ENCODE data around the gene CHCHD5.
A peak's percentile ranks its signal among the peaks of the same experiment; 100 is the strongest.

CHCHD5 gene

DNA sequence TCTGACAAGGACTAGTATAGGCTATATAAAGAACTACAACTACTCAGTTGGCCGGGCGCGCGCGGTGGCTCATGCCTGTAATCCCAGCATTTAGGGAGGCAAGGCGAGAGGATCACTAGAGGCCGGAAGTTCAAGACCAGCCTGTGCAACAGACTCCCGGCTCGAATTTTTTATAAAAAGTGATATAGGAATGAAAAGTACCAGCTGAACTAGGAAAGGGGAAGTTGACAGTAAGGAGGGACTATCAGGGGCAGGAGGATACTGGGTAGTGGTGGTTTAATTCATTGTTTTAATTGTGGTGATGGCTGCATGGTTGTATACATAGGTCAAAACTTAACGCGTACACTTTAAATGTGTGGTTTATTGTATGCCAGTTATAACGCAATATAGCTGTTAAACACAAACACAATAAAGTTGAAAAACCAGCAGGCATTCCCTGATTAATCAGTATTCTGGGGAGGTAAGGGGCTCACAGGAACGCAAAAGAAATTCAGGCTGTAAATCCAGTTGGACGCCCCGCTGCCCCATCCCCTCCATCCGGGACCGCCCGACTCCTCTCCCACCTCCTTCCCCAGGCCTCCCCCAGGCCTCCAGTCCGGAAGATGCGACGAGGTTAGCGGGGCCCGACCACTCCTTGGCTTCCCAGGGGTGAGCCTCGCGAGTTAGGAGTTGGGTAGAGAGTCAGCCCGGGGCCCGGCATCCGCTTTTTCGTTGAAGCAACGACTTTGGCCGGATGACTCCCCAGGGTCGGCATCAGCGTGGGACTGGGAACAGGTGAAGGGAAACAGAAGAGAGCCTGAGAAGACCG is 42.9 kb upstream of the CHCHD5 start:
- Histone ChIP-seq H3K27ac (peak overlapping the region; percentile 72), H3K9ac (peak overlapping the region; percentile 84), H3K4me2 (peak overlapping the region; percentile 42), H3K36me3 (ENCODE audit: insufficient read depth) (no peaks in the 10 kb centered on the region), H4K20me1 (ENCODE audit: insufficient read depth) (0 out of 2 replicates have a peak, but pooled peaks cover 6% of the 10 kb centered on the region), H3K4me1 (ENCODE audit: low read depth, poor library complexity, severe bottlenecking) (peaks cover 19% of the 10 kb centered on the region), H2AFZ (ENCODE audit: low read depth) (peak overlapping the region; percentile 69), H3K79me2 (ENCODE audit: insufficient read depth, low read depth) (peaks cover 37% of the 10 kb centered on the region), H3K27me3 (ENCODE audit: insufficient read depth, low read depth) (no peaks in the 10 kb centered on the region), H3K4me3 (IDR thresholded peaks at IDR 0.05; ENCODE audit: insufficient read depth, low read depth, low read length) (no peak overlapping the region)
- TF ChIP-seq, protein P1, sequence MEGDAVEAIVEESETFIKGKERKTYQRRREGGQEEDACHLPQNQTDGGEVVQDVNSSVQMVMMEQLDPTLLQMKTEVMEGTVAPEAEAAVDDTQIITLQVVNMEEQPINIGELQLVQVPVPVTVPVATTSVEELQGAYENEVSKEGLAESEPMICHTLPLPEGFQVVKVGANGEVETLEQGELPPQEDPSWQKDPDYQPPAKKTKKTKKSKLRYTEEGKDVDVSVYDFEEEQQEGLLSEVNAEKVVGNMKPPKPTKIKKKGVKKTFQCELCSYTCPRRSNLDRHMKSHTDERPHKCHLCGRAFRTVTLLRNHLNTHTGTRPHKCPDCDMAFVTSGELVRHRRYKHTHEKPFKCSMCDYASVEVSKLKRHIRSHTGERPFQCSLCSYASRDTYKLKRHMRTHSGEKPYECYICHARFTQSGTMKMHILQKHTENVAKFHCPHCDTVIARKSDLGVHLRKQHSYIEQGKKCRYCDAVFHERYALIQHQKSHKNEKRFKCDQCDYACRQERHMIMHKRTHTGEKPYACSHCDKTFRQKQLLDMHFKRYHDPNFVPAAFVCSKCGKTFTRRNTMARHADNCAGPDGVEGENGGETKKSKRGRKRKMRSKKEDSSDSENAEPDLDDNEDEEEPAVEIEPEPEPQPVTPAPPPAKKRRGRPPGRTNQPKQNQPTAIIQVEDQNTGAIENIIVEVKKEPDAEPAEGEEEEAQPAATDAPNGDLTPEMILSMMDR (conservative IDR thresholded peaks at IDR 0.05; ENCODE audit: low read depth, low read length), result no peak

DNA sequence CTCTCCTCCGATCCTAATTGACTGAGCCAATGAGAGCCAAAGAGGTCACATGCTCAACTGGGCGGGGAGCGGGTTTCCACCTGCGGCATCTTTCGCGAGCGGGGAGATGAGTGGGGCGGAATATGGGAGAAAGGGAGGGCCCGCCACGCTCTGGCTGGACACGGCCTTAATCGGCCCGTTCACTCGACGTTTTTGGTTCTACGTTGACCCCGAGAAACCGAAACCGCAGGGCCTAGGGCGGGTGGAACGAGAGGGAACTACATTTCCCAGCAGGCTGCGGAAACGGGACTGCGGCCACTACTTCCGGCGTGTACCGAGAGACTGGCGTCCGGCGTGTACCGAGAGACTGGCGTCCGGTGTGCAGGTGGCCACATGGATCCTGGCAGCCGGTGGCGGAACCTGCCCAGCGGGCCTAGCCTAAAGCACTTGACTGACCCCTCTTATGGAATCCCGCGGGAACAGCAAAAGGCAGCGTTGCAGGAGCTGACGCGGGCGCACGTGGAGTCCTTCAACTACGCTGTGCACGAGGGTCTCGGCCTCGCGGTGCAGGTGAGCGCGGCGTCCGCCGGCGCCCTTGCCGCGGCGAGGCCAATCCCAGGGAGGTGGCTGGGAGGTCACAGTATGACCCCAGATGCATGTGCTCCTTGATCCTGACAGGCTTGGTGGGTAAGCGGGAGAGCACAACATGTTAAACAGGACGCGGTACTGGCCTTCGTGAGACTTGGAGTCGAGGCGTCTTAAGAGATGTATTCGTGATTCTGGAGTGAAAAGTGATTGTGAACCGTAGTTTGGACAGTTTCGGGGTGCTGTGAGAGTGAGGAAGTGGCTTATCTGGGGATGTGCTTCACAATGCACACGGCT is 42.1 kb upstream of the CHCHD5 start, which contains the start of gene POLR1B:
Gene POLR1B, plus strand, starts transcription at position 343 of the 861 bp plus-strand sequence. Its CDS starts 30 bp downstream, at position 373.
- peak within 1 kb of the TSS; percentile 42 for H3K4me2 ChIP-seq
- peaks cover 43% of the 10 kb centered on the region for H3K79me2 ChIP-seq (ENCODE audit: insufficient read depth, low read depth)
- H3K27ac ChIP-seq, result peak within 1 kb of the TSS; percentile 72
- H3K27me3 ChIP-seq (ENCODE audit: insufficient read depth, low read depth), result no peaks in the 10 kb centered on the region
- H3K4me1 ChIP-seq (ENCODE audit: low read depth, poor library complexity, severe bottlenecking), result peaks cover 19% of the 10 kb centered on the region
- TF ChIP-seq, protein P1 (conservative IDR thresholded peaks at IDR 0.05; ENCODE audit: low read depth, low read length), result no peak
- H2AFZ ChIP-seq (ENCODE audit: low read depth), result peak within 1 kb of the TSS; percentile 69
- H3K4me3 ChIP-seq (IDR thresholded peaks at IDR 0.05; ENCODE audit: insufficient read depth, low read depth, low read length), result peak within 1 kb of the TSS; percentile 38
- peaks cover 2% of the 10 kb centered on the region; the same call in 1 of the 2 replicates for H3K36me3 ChIP-seq (ENCODE audit: insufficient read depth)
- H3K9ac ChIP-seq, result peak within 1 kb of the TSS; percentile 84
- H4K20me1 ChIP-seq (ENCODE audit: insufficient read depth), result 0 out of 2 replicates have a peak, but pooled peaks cover 6% of the 10 kb centered on the region

DNA sequence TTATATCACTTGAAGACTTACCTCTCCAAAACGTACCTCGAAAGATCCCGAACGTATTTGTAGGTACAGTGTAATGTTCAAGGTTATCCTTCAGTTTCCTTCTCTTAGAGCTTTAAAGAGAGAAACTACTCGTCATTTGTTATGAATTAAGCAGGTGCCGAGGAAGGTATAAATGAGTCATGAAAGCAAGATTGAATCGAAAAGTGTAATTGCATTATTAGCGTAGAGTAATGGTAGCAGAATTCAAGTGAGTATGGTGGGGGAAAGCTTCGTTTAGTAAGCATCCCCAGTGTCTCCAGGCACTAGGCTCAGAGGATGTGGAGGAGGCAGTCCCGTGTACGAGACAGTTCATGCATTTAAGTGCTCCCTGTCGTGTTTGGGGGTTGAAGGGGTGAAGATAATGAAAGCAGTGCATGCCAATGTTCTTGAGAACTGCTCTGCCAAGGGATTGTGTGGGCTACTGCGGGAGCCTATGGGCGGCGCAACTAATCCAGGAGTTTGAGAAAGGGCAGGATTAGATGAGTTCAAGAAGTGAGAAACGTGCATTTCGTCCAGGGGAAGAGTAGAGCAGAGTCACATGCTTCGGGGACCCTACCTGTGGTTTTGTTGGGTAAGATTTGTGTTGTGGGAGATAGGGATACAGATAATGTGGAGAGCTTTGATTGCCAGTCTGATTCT is 41.3 kb upstream of the CHCHD5 start:
- TF ChIP-seq, protein P1 (conservative IDR thresholded peaks at IDR 0.05; ENCODE audit: low read depth, low read length), result no peak
- Histone ChIP-seq H3K27ac (peak overlapping the region; percentile 72), H3K4me1 (ENCODE audit: low read depth, poor library complexity, severe bottlenecking) (peaks cover 19% of the 10 kb centered on the region), H4K20me1 (ENCODE audit: insufficient read depth) (0 out of 2 replicates have a peak, but pooled peaks cover 6% of the 10 kb centered on the region), H3K36me3 (ENCODE audit: insufficient read depth) (peaks cover 4% of the 10 kb centered on the region; the same call in 1 of the 2 replicates), H3K27me3 (ENCODE audit: insufficient read depth, low read depth) (no peaks in the 10 kb centered on the region), H3K4me2 (peak overlapping the region; percentile 42), H3K79me2 (ENCODE audit: insufficient read depth, low read depth) (peaks cover 43% of the 10 kb centered on the region), H3K9ac (peak overlapping the region; percentile 84), H3K4me3 (IDR thresholded peaks at IDR 0.05; ENCODE audit: insufficient read depth, low read depth, low read length) (peak overlapping the region; percentile 38), H2AFZ (ENCODE audit: low read depth) (peak overlapping the region; percentile 69; the same call in 1 of the 2 replicates)

DNA sequence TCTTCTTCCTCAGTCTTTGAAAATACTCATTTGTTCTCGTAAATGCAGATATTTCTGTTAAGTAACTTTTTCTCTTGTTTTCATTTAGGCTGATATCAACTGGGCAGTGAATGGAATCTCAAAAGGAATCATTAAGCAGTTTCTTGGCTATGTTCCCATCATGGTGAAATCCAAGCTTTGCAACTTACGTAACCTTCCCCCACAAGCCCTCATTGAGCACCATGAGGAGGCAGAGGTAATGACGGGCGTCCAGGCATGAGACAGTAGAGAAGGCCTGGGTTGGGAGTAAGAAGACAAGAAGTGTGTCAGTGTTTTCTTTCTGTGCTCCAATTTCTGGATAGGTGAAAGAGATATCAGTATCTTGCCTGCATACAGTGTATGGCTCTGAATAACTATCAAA is 37.1 kb upstream of the CHCHD5 start:
- Histone ChIP-seq H3K4me1 (ENCODE audit: low read depth, poor library complexity, severe bottlenecking) (peaks cover 16% of the 10 kb centered on the region), H3K27me3 (ENCODE audit: insufficient read depth, low read depth) (no peaks in the 10 kb centered on the region), H3K9ac (no peak overlapping the region), H3K27ac (no peak overlapping the region), H3K79me2 (ENCODE audit: insufficient read depth, low read depth) (peaks cover 43% of the 10 kb centered on the region), H2AFZ (ENCODE audit: low read depth) (no peak overlapping the region), H3K4me2 (no peak overlapping the region), H3K36me3 (ENCODE audit: insufficient read depth) (peaks cover 4% of the 10 kb centered on the region; the same call in 1 of the 2 replicates), H3K4me3 (IDR thresholded peaks at IDR 0.05; ENCODE audit: insufficient read depth, low read depth, low read length) (no peak overlapping the region), H4K20me1 (ENCODE audit: insufficient read depth) (0 out of 2 replicates have a peak, but pooled peaks cover 6% of the 10 kb centered on the region)
- TF ChIP-seq, protein P1 (conservative IDR thresholded peaks at IDR 0.05; ENCODE audit: low read depth, low read length), result no peak

Measured in KMS-11 (cell line).